Esophagus squamous epithelium (tissue), 5 donors: Measurements from ENCODE around the gene BMP2K. TPM values are rescaled to one million over a fixed set of nuclear protein-coding genes. Genes with fewer than 3 reads are reported as not detected.
"Not testable (repeated sequence)": the region's sequence is repeated elsewhere in the genome, so short reads cannot be mapped to it uniquely, and the experiment has no call there.

ENCODE experiments used
- DNase-seq: peaks from one replicate; lab custom pipeline; 2025; lab: John Stamatoyannopoulos, UW
- H3K27ac ChIP-seq, 4 donors: fragments of 200-600 bp; sonication (generic); one replicate each; pipeline ENCODE4 v1.5.1; 2016 to 2019; ENCODE audit warnings: mild to moderate bottlenecking in 1 of 4
- H3K27me3 ChIP-seq, 4 donors: fragments of 200-600 bp; sonication (generic); 1 replicate in 3 of 4; 2 replicates in 1 of 4; pipeline versions ENCODE4 v1.5.1 to v1.6.0; 2017 to 2021; ENCODE audit warnings: antibody characterized with exemption in 1 of 4
- H3K36me3 ChIP-seq, 3 donors: fragments of 200-600 bp; sonication (generic); one replicate each; pipeline ENCODE4 v1.5.1; 2016 to 2019
- H3K4me1 ChIP-seq, 3 donors: fragments of 200-600 bp; sonication (generic); one replicate each; pipeline ENCODE4 v1.5.1; 2017 to 2019
- H3K4me3 ChIP-seq, 4 donors: fragments of 200-600 bp; sonication (generic); 1 replicate in 3 of 4; 2 replicates in 1 of 4; pipeline ENCODE4 v1.5.1; 2016 to 2019; ENCODE audit warnings: mild to moderate bottlenecking in 2 of 4, moderate library complexity in 1 of 4
- H3K9me3 ChIP-seq, 3 donors: fragments of 200-600 bp; sonication (generic); one replicate each; pipeline ENCODE4 v1.5.1; 2016 to 2019
- POLR2A ChIP-seq, 4 donors: fragments of 450-650 bp; IDR thresholded peaks; one replicate each; pipeline ENCODE4 v1.6.1; 2017; ENCODE audit warnings: antibody characterized with exemption in 4 of 4, mild to moderate bottlenecking in 4 of 4, moderate library complexity in 3 of 4
- WGBS, 2 donors: methylation state at CpG; one replicate each; pipeline ENCODE4 v1.1.5; 2018; 5-methylcytosine and 5-hydroxymethylcytosine counted together
- intact Hi-C: fragments of 100-400 bp; cut with DNase I; formaldehyde crosslinking; loops from one replicate; pipeline ENCODE4 v1.15.0; 2022
- total RNA-seq, 4 donors: library from RNA; depleted of rRNA; stranded (reverse); fragments of >200 nt; gene quantifications; one replicate each; pipeline ENCODE4 v1.1.0, GENCODE V29; 2016
- TF ChIP-seq, protein P1 (sequence below), 6 experiments: fragments of 450-650 bp in 4 of 6; fragments of 200-600 bp in 2 of 6; sonication (generic) in 2 of 6; IDR thresholded peaks; one replicate each; pipeline ENCODE4 v1.5.1; 2016 to 2019; ENCODE audit warnings: antibody characterized with exemption in 6 of 6, mild to moderate bottlenecking in 4 of 6, moderate library complexity in 4 of 6
- donor health status: DM: yes; HTN: yes; CAD: no.

The BMP2K gene
- total RNA-seq, 4 donors from 2014 or later = 27.4 to 47.3 (median 33.7) TPM

DNA sequence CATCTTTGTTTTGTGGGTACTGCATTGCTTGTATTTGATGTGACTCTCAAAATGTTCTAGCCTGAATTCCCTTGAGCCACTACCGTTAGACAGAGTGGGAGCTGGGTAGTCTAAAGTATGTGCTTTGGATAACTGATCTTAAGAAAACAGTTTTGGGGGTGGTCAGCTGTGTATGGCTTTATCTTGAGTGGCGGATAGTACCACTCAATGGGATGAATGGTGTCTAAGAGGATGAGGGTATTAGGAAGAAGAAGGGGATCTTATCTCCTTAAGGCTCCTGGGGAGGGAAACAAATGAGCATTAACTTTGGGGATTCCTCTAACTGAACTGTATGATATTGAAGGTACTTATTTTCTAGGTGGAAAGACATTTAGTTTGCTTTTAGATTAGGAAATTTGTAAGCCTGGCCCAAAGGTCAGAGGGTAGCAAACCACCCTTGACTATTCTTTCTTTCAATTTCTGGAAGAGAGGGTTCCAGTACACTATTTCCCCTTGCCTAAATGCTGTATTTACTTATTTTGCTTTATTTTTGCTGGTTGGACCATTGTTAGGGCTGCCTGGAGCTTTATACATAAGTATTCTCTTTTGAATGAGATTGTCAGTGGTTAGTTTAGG is 11.3 kb downstream of the BMP2K start:
- no peak overlapping the region for H3K27ac ChIP-seq
- H3K36me3 ChIP-seq = no peaks in the 10 kb centered on the region
- H3K9me3 ChIP-seq = no peaks in the 10 kb centered on the region
- no peak overlapping the region for H3K4me3 ChIP-seq
- H3K27me3 ChIP-seq = no peaks in the 10 kb centered on the region
- DNase-seq = no peak
- TF ChIP-seq POLR2A (IDR thresholded peaks at IDR 0.05) = no peak
- TF ChIP-seq, protein P1, sequence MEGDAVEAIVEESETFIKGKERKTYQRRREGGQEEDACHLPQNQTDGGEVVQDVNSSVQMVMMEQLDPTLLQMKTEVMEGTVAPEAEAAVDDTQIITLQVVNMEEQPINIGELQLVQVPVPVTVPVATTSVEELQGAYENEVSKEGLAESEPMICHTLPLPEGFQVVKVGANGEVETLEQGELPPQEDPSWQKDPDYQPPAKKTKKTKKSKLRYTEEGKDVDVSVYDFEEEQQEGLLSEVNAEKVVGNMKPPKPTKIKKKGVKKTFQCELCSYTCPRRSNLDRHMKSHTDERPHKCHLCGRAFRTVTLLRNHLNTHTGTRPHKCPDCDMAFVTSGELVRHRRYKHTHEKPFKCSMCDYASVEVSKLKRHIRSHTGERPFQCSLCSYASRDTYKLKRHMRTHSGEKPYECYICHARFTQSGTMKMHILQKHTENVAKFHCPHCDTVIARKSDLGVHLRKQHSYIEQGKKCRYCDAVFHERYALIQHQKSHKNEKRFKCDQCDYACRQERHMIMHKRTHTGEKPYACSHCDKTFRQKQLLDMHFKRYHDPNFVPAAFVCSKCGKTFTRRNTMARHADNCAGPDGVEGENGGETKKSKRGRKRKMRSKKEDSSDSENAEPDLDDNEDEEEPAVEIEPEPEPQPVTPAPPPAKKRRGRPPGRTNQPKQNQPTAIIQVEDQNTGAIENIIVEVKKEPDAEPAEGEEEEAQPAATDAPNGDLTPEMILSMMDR (IDR thresholded peaks at IDR 0.05) = no peak
- WGBS, 2 donors = 76 to 86% methylated on average over 2 of the region's 2 CpGs
- intact Hi-C loops = no loop called here
- peaks cover under 1 to 37% (median 3%) of the 10 kb centered on the region in 3 donors for H3K4me1 ChIP-seq

DNA sequence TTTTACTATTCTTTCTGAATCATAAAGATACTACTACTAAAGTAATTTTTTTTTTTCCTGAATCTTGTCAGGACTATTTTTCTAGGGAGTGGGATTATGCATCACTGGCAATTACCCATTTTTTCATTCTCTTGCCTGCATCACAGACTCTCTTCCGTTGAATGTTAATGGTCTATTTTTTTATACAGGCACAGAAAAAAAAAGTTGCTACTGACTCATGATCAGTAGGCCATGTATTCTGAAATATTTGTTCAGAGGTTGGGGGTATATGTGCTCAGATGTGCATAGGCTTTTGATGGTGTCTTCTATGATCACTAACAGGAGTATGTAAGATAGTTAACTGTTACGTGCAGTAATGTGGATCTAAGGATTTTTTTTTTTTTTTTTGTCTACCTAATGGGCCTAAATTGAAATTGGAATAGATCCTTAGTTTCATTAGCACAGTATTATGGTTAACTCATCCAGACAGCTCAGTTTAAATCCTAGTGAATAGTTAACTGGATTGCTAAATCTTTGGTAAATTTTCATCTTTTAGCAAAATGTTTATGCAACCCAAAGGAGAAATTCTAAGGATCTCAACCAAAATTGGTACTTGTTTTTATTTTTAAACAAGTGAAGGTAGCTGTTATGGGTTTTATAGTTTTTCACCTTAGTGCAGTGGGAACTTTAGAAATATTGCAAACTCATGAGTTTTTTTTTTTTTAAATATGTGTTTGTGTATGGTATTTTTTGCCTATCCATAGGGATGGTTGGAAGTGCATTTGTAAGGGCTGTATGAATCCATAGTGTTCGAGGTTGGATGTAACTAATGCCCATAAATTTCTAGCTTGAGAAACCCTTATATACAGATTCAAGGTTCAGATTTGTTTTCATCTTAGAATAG is 12.1 kb downstream of the BMP2K start:
- Histone ChIP-seq H3K36me3 (no peaks in the 10 kb centered on the region), H3K27me3 (no peaks in the 10 kb centered on the region), H3K27ac (no peak overlapping the region), H3K4me1 (peaks cover 0 to 34% (median 3%) of the 10 kb centered on the region in 3 donors), H3K9me3 (no peaks in the 10 kb centered on the region), H3K4me3 (no peak overlapping the region)
- 74 to 78% methylated on average over 3 of the region's 3 CpGs for WGBS, 2 donors
- no peak for DNase-seq
- intact Hi-C loops = no loop called here
- TF ChIP-seq, protein P1 (IDR thresholded peaks at IDR 0.05) = no peak

DNA sequence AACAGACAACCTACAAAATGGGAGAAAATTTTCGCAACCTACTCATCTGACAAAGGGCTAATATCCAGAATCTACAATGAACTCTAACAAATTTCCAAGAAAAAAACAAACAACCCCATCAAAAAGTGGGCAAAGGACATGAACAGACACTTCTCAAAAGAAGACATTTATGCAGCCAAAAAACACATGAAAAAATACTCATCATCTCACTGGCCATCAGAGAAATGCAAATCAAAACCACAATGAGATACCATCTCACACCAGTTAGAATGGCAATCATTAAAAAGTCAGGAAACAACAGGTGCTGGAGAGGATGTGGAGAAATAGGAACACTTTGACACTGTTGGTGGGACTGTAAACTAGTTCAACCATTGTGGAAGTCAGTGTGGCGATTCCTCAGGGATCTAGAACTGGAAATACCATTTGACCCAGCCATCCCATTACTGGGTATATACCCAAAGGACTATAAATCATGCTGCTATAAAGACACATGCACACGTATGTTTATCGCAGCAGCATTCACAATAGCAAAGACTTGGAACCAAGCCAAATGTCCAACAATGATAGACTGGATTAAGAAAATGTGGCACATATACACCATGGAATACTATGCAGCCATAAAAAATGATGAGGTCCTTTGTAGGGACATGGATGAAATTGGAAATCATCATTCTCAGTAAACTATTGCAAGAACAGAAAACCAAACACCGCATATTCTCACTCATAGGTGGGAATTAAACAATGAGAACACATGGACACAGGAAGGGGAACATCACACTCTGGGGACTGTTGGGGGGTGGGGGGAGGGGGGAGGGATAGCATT is 19.7 kb downstream of the BMP2K start:
- DNase-seq, H3K4me3 ChIP-seq, H3K27me3 ChIP-seq, H3K9me3 ChIP-seq, H3K27ac ChIP-seq, intact Hi-C loops, H3K36me3 ChIP-seq: not testable (repeated sequence)
- 93 to 97% methylated on average over 3 to 4 of the region's 5 CpGs for WGBS, 2 donors
- H3K4me1 ChIP-seq = peaks cover 5 to 14% (median 7%) of the 10 kb centered on the region in 3 donors

DNA sequence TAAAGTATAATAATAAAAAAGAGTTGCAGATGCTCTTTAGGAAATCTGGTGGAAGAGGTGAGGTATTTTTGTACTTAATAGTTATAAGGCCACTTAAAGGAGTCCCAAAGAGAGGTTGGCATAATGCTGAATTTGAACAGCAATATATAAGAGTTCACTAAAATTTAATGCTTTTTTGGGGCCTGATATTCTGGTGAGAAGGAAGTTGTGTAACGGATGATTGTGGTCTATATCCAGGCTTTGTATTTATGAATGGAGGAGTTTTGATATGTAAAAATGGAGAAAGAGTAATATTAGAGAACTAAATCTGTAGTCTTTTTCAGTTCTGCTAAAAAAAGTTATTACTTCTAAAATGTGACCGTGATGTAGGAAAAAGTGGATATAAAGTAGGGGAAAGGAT is 20.4 kb downstream of the BMP2K start:
- no peak for TF ChIP-seq POLR2A (IDR thresholded peaks at IDR 0.05)
- TF ChIP-seq, protein P1 (IDR thresholded peaks at IDR 0.05) = no peak
- H3K27me3 ChIP-seq = no peaks in the 10 kb centered on the region
- intact Hi-C loops = no loop called here
- no peaks in the 10 kb centered on the region for H3K9me3 ChIP-seq
- DNase-seq = no peak
- peaks cover 5 to 14% (median 7%) of the 10 kb centered on the region in 3 donors for H3K4me1 ChIP-seq
- no peak overlapping the region for H3K27ac ChIP-seq
- 66 to 71% methylated on average over 2 of the region's 2 CpGs for WGBS, 2 donors
- no peak overlapping the region for H3K4me3 ChIP-seq
- H3K36me3 ChIP-seq = no peaks in the 10 kb centered on the region

- 93 to 94% methylated on average over 3 to 4 of the region's 4 CpGs for WGBS, 2 donors
- no peak for TF ChIP-seq POLR2A (IDR thresholded peaks at IDR 0.05)
- TF ChIP-seq, protein P1 (IDR thresholded peaks at IDR 0.05) = no peak
Observed at GRCh38 chr4:78797777-78798284, 21.7 kb downstream of the BMP2K start.

More at GRCh38 chr4:78797777-78798284, 21.7 kb downstream of the BMP2K start:
- DNase-seq = no peak
- Histone ChIP-seq H3K9me3 (no peaks in the 10 kb centered on the region), H3K36me3 (no peaks in the 10 kb centered on the region), H3K4me3 (no peak overlapping the region), H3K27ac (no peak overlapping the region), H3K27me3 (no peaks in the 10 kb centered on the region), H3K4me1 (peaks cover 5 to 14% (median 7%) of the 10 kb centered on the region in 3 donors)
- intact Hi-C loops = no loop called here
